HG02588 (cell line): ENCODE measurements around the gene ZNF205.
"Not testable (repeated sequence)": the region's sequence is repeated elsewhere in the genome, so short reads cannot be mapped to it uniquely, and the experiment has no call there.

Source experiments
- ATAC-seq: cut with Tn5 transposase; IDR thresholded peaks from one replicate; pipeline ENCODE4 v1.9.1; 2021; ENCODE audit warnings: mild to moderate bottlenecking, moderate library complexity; ENCODE audit not compliant: unreplicated experiment

Gene ZNF205

GRCh38 chr16:3112058-3112880 is at the start of gene ZNF205:
TSS of gene ZNF205 (plus strand) at chr16:3112586. CDS start at chr16:3113431, 845 bp downstream.
- ATAC-seq: no peak

DNA sequence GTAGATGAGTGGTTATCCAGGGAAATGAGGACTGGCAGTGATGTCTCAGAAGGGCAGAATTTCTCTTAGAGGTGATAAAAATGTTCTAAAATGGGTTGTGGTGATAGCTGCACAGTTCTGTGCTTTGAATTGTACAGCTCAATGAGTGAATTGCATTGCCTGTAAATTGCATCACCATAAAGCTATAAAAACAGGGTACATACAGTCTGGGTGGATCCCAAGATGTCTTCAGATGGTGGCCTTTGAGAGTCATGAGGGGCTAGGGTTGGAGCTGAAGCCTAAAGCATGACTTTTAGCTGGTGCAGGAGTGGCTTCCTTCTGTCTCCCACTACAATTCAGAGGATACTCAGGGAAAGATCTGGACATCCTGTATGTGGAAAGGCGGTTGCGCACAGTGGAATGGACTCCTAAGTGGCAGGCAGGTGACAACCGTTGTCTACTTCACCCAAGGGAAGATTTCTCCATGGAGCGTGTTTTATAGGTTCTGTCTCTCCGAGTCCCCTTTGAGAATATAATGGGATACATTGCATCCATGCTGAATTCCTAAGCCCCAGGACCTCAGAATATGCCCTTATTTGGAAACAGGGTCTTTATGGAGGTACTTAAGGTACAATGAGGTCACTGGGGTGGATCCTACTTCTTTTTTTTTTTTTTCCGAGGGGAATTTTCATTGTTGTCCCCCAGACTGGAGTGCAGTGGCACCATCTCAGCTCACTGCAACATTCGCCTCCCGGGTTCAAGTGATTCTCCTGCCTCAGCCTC is 48.6 kb upstream of the ZNF205 start:
- ATAC-seq: no peak

DNA sequence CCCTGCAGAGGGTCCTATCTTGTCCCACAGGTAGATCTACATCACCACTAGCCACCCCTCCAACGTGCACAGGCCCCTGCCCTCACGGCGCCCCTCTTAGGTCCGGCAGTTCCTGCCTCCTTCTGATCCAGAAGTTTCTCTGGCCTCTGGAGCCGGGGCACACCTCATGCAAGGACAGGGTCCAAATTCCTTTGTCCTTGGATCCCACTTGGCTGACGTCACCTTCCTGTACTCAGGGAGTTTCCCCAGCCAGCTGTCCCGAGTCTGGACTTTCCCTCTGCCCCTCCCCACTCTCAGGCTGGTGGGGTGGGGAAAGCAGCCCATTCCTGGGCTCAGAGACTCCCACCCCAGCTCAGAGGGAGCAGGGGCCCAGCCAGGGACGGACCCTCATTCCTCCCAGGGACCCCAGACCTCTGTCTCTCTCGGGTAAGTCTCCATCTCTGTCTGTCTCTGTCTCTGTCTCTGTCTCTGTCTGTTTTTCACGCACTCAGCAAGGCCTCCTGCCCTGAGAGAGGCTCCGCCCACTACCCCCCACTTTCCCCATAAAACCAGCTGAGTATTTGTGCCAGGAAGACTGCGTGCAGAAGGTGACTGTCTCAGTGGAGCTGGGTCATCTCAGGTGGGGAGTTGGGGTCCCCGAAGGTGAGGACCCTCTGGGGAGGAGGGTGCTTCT is 47.2 kb upstream of the ZNF205 start, which contains the start of gene IL32:
IL32 (plus strand) TSS at position 572 of the 673 bp plus-strand sequence. CDS start 172 bp downstream, outside the sequence.
- ATAC-seq: no peak

DNA sequence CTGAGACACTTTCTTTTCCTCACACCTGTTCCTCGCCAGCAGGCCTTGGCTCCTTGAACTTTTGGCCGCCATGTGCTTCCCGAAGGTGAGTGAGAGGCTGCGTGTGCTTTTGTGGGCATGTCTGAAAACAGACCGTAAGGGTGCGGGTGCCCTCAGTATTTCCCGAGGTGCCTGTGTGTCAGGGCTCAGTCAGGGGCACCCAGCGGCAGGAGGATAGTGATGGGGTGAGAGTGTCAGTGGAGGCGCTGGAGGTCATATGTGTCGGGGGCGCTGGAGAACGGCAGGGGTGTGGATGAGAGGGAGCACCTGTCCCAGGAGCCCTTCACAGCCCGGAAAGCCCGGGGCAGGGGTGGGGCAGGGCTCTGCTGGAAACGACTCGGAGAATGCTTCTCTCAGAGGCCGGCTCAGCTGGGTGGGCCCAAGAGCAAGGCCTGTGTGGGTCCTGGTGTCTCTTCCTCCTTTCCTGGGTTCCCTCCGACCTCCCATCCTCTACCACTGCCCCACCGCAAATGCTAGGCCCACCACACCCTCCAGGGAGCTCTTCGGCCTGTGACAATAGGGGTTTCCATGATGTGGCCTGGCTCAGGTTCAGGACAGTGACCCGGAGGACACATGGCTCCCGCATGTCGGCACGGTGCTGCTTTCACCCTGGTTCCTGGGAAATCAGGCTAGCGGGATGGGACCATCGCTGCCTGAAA is 46.5 kb upstream of the ZNF205 start:
- no peak for ATAC-seq

DNA sequence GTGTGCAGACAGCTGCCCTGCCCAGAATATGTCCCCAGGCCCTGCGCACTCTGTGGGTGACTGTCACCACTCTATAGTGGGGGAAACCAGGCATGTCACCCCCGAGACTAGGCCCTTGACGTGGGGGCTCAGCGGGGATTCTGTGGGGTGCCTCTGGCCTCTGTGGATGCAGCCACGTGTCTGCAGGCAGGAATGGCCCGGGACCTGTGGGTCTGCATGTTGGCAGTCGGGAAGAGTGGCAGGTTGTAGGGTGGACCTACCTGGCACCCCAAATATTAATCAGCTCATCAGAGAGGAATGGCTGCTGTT is 46.0 kb upstream of the ZNF205 start:
- no peak for ATAC-seq

GRCh38 chr16:3068487-3068886 is 43.9 kb upstream of the ZNF205 start:
- no peak for ATAC-seq

DNA sequence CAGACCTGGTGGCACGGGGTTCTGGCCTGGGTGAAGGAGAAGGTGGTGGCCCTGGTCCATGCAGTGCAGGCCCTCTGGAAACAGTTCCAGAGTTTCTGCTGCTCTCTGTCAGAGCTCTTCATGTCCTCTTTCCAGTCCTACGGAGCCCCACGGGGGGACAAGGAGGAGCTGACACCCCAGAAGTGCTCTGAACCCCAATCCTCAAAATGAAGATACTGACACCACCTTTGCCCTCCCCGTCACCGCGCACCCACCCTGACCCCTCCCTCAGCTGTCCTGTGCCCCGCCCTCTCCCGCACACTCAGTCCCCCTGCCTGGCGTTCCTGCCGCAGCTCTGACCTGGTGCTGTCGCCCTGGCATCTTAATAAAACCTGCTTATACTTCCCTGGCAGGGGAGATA is 43.2 kb upstream of the ZNF205 start:
- ATAC-seq: not testable (repeated sequence)

DNA sequence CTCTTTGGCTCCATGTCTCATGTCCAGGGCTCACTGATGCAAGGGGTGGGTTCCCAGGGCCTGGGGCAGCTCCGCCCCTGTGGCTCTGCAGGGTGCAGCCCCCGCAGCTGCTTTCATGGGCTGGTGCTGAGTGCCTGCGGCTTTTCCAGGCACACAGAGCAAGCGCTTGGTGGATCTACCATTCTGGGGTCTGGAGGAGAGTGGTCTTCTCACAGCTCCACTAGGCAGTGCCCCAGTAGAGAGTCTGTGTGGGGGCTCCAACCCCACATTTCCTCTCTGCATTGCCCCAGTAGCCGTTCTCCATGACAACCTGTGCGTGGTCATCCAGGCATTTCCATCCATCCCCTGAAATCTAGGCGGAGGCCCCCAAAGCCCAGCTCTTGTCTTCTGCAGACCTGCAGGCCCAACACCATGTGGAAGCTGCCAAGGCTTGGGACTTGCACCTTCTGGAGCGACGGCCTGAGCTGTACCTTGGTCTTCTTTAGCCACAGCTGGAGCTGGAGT is 41.7 kb upstream of the ZNF205 start:
- ATAC-seq: no peak

DNA sequence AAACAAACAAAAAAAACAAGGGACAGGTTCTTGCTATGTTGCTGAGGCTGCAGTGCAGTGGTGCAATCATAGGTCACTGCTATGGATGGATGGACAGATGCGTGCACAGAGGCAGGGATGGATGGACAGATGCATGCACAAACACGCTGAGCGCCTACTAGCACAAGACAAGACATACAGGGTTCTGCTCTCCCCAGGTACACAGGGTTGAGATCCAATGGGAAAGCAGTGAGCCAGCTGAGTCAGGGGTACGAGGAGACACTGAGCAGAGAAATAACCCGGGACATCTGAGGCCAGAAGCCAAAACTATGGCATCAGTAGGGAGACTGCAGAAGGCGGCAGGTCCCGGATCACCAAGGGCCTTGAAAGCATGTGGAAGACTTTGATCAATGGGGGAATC is 40.7 kb upstream of the ZNF205 start:
- ATAC-seq: no peak

GRCh38 chr16:3072148-3072547 is 40.2 kb upstream of the ZNF205 start:
- not testable (repeated sequence) for ATAC-seq

DNA sequence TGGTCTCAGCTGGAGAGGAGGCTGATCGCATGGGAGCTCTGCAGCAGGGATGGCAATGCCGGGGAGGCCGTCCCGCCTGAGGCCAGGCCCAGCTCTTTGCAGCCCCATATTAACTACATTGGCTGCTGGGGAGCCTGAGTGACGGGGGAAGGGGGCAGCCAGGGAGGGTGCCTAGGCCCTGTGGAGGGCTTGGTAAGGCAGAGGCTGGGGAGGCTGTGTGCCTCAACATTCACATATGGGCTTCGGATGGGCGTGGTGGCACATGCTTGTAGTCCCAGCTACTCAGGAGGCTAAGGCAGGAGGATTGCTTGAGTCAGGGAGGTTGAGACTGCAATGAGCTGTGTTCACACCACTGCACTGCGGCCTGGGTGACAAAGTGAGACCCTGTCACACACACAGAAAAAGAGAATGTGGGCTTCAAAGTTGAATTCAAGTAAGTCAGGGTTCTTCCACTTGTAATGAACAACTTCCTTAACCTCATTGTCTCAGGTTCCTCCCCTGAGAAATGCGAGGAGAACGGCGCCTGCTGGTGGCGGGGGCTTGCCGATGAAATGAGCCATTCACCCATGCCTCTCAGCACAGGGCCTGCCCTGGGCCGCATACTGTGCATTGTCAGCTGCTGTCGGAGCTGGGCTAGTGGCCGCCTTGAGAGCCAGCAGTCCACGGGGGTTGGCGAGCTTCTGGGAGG is 39.7 kb upstream of the ZNF205 start:
- not testable (repeated sequence) for ATAC-seq

DNA sequence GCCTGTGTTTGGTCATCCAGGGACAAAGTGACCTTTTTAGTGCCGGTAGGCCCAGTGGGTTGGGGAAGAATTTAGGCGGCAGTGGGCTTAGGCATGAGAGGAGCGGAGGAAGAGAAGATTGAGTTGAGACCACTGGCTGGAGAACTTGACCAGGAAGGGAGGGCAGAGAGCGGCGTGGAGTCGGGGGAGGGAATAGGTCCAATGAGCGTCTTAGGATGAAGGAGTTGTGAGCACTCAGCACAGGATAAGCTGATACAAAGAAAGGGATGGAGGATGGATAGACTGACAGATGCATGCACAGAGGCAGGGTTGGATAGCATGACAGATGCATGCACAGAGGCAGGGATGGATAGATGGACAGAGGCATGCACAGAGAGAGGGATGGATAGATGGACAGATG is 38.9 kb upstream of the ZNF205 start:
- ATAC-seq: no peak

- ATAC-seq: peak; percentile 74
Measured at GRCh38 chr16:3074860-3075522, 37.4 kb upstream of the ZNF205 start.

- no peak for ATAC-seq
Measured at GRCh38 chr16:3075523-3075915, 36.9 kb upstream of the ZNF205 start.

- not testable (repeated sequence) for ATAC-seq
Measured at GRCh38 chr16:3075946-3076345, 36.4 kb upstream of the ZNF205 start.

GRCh38 chr16:3076577-3076976 is 35.8 kb upstream of the ZNF205 start:
- ATAC-seq: no peak

- no peak for ATAC-seq
Measured at GRCh38 chr16:3080024-3080423, 32.4 kb upstream of the ZNF205 start.

DNA sequence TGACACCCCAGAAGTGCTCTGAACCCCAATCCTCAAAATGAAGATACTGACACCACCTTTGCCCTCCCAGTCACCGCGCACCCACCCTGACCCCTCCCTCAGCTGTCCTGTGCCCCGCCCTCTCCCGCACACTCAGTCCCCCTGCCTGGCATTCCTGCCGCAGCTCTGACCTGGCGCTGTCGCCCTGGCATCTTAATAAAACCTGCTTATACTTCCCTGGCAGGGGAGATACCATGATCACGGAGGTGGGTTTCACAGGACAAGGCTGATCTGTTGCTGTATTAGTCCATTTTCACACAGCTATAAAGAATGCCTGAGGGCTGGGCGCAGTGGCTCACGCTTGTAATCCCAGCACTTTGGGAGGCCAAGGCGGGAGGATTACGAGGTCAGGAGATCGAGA is 30.4 kb upstream of the ZNF205 start:
- ATAC-seq: not testable (repeated sequence)

DNA sequence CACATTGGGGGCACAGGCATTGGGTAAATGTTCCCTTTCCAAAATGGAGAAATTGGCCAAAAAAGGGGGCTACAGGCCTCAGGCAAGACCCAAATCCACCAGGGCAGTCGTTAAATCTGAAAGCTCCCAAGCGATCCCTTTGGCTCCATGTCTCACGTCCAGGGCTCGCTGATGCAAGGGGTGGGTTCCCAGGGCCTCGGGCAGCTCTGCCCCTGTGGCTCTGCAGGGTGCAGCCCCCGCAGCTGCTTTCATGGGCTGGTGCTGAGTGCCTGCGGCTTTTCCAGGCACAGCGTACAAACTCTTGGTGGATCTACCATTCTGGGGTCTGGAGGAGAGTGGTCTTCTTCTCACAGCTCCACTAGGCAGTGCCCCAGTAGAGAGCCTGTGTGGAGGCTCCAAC is 29.0 kb upstream of the ZNF205 start:
- not testable (repeated sequence) for ATAC-seq

GRCh38 chr16:3084491-3084890 is 27.9 kb upstream of the ZNF205 start:
- ATAC-seq: no peak
